HG03103 (cell line): Measurements from ENCODE around the gene RNASE1.

Experiments
- ATAC-seq: cut with Tn5 transposase; IDR thresholded peaks from one replicate; pipeline ENCODE4 v1.9.1; 2021; ENCODE audit warnings: low read depth; ENCODE audit not compliant: unreplicated experiment

The RNASE1 gene

GRCh38 chr14:20809917-20810316 lies 7.3 kb upstream of the RNASE1 start:
- ATAC-seq, result no peak

- no peak for ATAC-seq
Measured at GRCh38 chr14:20808162-20808483, 5.5 kb upstream of the RNASE1 start.

- ATAC-seq, result no peak
Measured at GRCh38 chr14:20807304-20808161, 4.9 kb upstream of the RNASE1 start.

GRCh38 chr14:20805485-20805884 lies 2.8 kb upstream of the RNASE1 start:
- no peak for ATAC-seq

GRCh38 chr14:20803223-20803622 lies 579 bp upstream of the RNASE1 start:
- ATAC-seq, result no peak

GRCh38 chr14:20801726-20802125 lies 918 bp downstream of the RNASE1 start:
- ATAC-seq, result no peak

GRCh38 chr14:20799892-20800544 lies 2.6 kb downstream of the RNASE1 start:
- no peak for ATAC-seq

GRCh38 chr14:20799456-20799891 lies 3.2 kb downstream of the RNASE1 start:
- ATAC-seq, result no peak

- ATAC-seq, result no peak
Measured at GRCh38 chr14:20798932-20799331, 3.7 kb downstream of the RNASE1 start.

GRCh38 chr14:20798318-20798717 lies 4.3 kb downstream of the RNASE1 start:
- ATAC-seq, result peak; percentile 64

GRCh38 chr14:20797164-20797563 lies 5.5 kb downstream of the RNASE1 start:
- ATAC-seq, result no peak

- no peak for ATAC-seq
Measured at GRCh38 chr14:20794644-20795369, 7.8 kb downstream of the RNASE1 start.

- no peak for ATAC-seq
Measured at GRCh38 chr14:20792556-20792955, 10.1 kb downstream of the RNASE1 start.

- ATAC-seq, result no peak
Measured at GRCh38 chr14:20791597-20791996, 11.0 kb downstream of the RNASE1 start.

GRCh38 chr14:20791187-20791586 lies 11.5 kb downstream of the RNASE1 start:
- ATAC-seq, result no peak

GRCh38 chr14:20790464-20791116 lies 12.1 kb downstream of the RNASE1 start:
- ATAC-seq, result no peak

GRCh38 chr14:20789230-20789813 lies 13.3 kb downstream of the RNASE1 start:
- no peak for ATAC-seq

GRCh38 chr14:20787025-20787424 lies 15.6 kb downstream of the RNASE1 start:
- no peak for ATAC-seq

- peak; percentile 41 for ATAC-seq
Measured at GRCh38 chr14:20782280-20782890, 20.3 kb downstream of the RNASE1 start.

- no peak for ATAC-seq
Measured at GRCh38 chr14:20781803-20782202, 20.8 kb downstream of the RNASE1 start.
